GM21786 (cell line): ENCODE results near the gene HRH3.

Experiments used
- ATAC-seq: cut with Tn5 transposase; IDR thresholded peaks from one replicate; pipeline ENCODE4 v1.9.1; 2021; ENCODE audit not compliant: unreplicated experiment

The HRH3 gene

GRCh38 chr20:62216636-62217566, 3.2 kb downstream of the HRH3 start:
- no peak for ATAC-seq

GRCh38 chr20:62215991-62216635, 4.0 kb downstream of the HRH3 start:
- ATAC-seq, result no peak

- no peak for ATAC-seq
These were observed 4.8 kb downstream of the HRH3 start for GRCh38 chr20:62215020-62215990.

- ATAC-seq, result no peak
These were observed 6.0 kb downstream of the HRH3 start for GRCh38 chr20:62214067-62214466.

GRCh38 chr20:62212299-62212698, 7.8 kb downstream of the HRH3 start:
- no peak for ATAC-seq

- ATAC-seq, result no peak
These were observed 8.2 kb downstream of the HRH3 start for GRCh38 chr20:62211769-62212288.

GRCh38 chr20:62211216-62211615, 8.9 kb downstream of the HRH3 start:
- ATAC-seq, result no peak

GRCh38 chr20:62210496-62210855, 9.6 kb downstream of the HRH3 start:
- no peak for ATAC-seq

GRCh38 chr20:62209850-62210495, 10.1 kb downstream of the HRH3 start:
- no peak for ATAC-seq

- no peak for ATAC-seq
These were observed 11.0 kb downstream of the HRH3 start for GRCh38 chr20:62208795-62209755.

GRCh38 chr20:62208061-62208794, 11.8 kb downstream of the HRH3 start:
- ATAC-seq, result no peak

- ATAC-seq, result no peak
These were observed 13.7 kb downstream of the HRH3 start for GRCh38 chr20:62206388-62206775.

- ATAC-seq, result no peak
These were observed 14.3 kb downstream of the HRH3 start for GRCh38 chr20:62205618-62206387.

- no peak for ATAC-seq
These were observed 16.6 kb downstream of the HRH3 start for GRCh38 chr20:62203378-62204030.

GRCh38 chr20:62202676-62203377, 17.3 kb downstream of the HRH3 start:
- ATAC-seq, result no peak

- ATAC-seq, result no peak
These were observed 18.0 kb downstream of the HRH3 start for GRCh38 chr20:62202083-62202395.
